Motor neuron (in vitro differentiated cells): ENCODE results near the gene FBXO39. TPM values are rescaled to one million over a fixed set of nuclear protein-coding genes. Genes with fewer than 3 reads are reported as not detected.
"Not testable (repeated sequence)": the region's sequence is repeated elsewhere in the genome, so short reads cannot be mapped to it uniquely, and the experiment has no call there.

Experiments
- ATAC-seq, 8 experiments: fragments of 200-7000 bp; cut with Tn5 transposase; replicated peaks in 6 of 8; 2 replicates each; pipeline ENCODE4 v1.8.0; 2021; ENCODE audit warnings: mild to moderate bottlenecking in 8 of 8, moderate library complexity in 8 of 8
- H3K27ac ChIP-seq, 2 donors: fragments of 250-450 bp; sonication (Bioruptor Pico); 2 replicates each; pipeline ENCODE4 v1.9.0; 2021; ENCODE audit warnings: antibody characterized with exemption in 2 of 2, mild to moderate bottlenecking in 2 of 2, moderate library complexity in 1 of 2
- H3K4me1 ChIP-seq, 2 donors: fragments of 250-450 bp; sonication (Bioruptor Pico); replicated peaks in 1 of 2; 2 replicates each; pipeline ENCODE4 v1.6.1; 2021; ENCODE audit warnings: antibody characterized with exemption in 2 of 2, mild to moderate bottlenecking in 2 of 2, moderate library complexity in 1 of 2
- H3K4me3 ChIP-seq, 5 donors: fragments of 250-450 bp; sonication (Bioruptor Pico); 2 replicates each; pipeline ENCODE4 v1.9.0; 2021; ENCODE audit warnings: antibody characterized with exemption in 5 of 5, mild to moderate bottlenecking in 5 of 5, moderate library complexity in 4 of 5
- WGBS, 10 experiments: fragments of 450-650 bp; shearing (Covaris generic); methylation state at CpG; one replicate each; pipeline ENCODE4 v1.0.0; 2022; 5-methylcytosine and 5-hydroxymethylcytosine counted together
- in situ Hi-C, 9 experiments: fragments of 400-800 bp; cut with MboI; loops; one replicate each; pipeline ENCODE4 v1.15.0; 2021; ENCODE audit warnings: low sequenced_read_pairs in 9 of 9, low pct_unique_long_range_greater_than_20kb in 2 of 9; ENCODE audit not compliant: unreplicated experiment in 9 of 9
- total RNA-seq, 8 experiments: library from RNA; unstranded; fragments of 300-600 nt; gene quantifications; 2 replicates each; pipeline versions ENCODE4 v1.2.3 to v1.2.4, GENCODE V29; 2022

Gene FBXO39
- total RNA-seq, 8 experiments from 2014 or later: 0.20 to 0.76 (median 0.42) TPM; not detected in 5

GRCh38 chr17:6796017-6796886 is 20.2 kb downstream of the FBXO39 start:
- no peak for ATAC-seq
- WGBS, 10 experiments: 0 to 100% (median 56%) methylated on average over 3 to 9 of the region's 10 CpGs; no CpG with 5 or more reads in 1 of the 10 experiments
- Histone ChIP-seq H3K4me3 (no peak overlapping the region), H3K4me1 (no peaks in the 10 kb centered on the region), H3K27ac (no peak overlapping the region)
- in situ Hi-C loops: no loop called here

- Histone ChIP-seq H3K27ac (no peak overlapping the region), H3K4me1 (no peaks in the 10 kb centered on the region), H3K4me3 (no peak overlapping the region)
- ATAC-seq: peak in 1 of 8 experiments; percentile 32
- 0 to 92% (median 73%) methylated on average over 1 to 2 of the region's 2 CpGs; no CpG with 5 or more reads in 2 of the 10 experiments for WGBS, 10 experiments
- in situ Hi-C loops: no loop called here
Measured at GRCh38 chr17:6796887-6797490, 21.0 kb downstream of the FBXO39 start.

GRCh38 chr17:6797718-6798351 is 21.8 kb downstream of the FBXO39 start:
- in situ Hi-C loops: no loop called here
- no peak overlapping the region for H3K4me3 ChIP-seq
- no peak overlapping the region for H3K27ac ChIP-seq
- ATAC-seq: no peak
- no peaks in the 10 kb centered on the region for H3K4me1 ChIP-seq
- WGBS, 10 experiments: 0 to 89% (median 69%) methylated on average over 1 to 8 of the region's 8 CpGs; no CpG with 5 or more reads in 1 of the 10 experiments

- no peak overlapping the region for H3K4me3 ChIP-seq
- ATAC-seq: no peak
- WGBS, 10 experiments: 44 to 100% (median 58%) methylated on average over 1 to 3 of the region's 6 CpGs; no CpG with 5 or more reads in 5 of the 10 experiments
- H3K27ac ChIP-seq: no peak overlapping the region
- in situ Hi-C loops: no loop called here
- H3K4me1 ChIP-seq: no peaks in the 10 kb centered on the region
Measured at GRCh38 chr17:6799738-6800137, 23.7 kb downstream of the FBXO39 start.

GRCh38 chr17:6800422-6801027 is 24.5 kb downstream of the FBXO39 start:
- no peaks in the 10 kb centered on the region for H3K4me1 ChIP-seq
- WGBS, 10 experiments: 0 to 100% (median 75%) methylated on average over 1 to 8 of the region's 13 CpGs
- H3K4me3 ChIP-seq: no peak overlapping the region
- no peak for ATAC-seq
- no peak overlapping the region for H3K27ac ChIP-seq
- in situ Hi-C loops: no loop called here

GRCh38 chr17:6811510-6811909 is 35.5 kb downstream of the FBXO39 start:
- 20 to 83% (median 60%) methylated on average over 1 to 8 of the region's 9 CpGs; no CpG with 5 or more reads in 1 of the 10 experiments for WGBS, 10 experiments
- in situ Hi-C loops: no loop called here

GRCh38 chr17:6812295-6812694 is 36.3 kb downstream of the FBXO39 start:
- no peaks in the 10 kb centered on the region for H3K4me1 ChIP-seq
- no peak overlapping the region for H3K27ac ChIP-seq
- in situ Hi-C loops: no loop called here
- WGBS, 10 experiments: 0 to 100% (median 44%) methylated on average over 1 to 5 of the region's 9 CpGs; no CpG with 5 or more reads in 1 of the 10 experiments
- ATAC-seq: no peak
- no peak overlapping the region for H3K4me3 ChIP-seq

More at GRCh38 chr17:6811510-6811909, 35.5 kb downstream of the FBXO39 start:
- Histone ChIP-seq H3K4me1 (no peaks in the 10 kb centered on the region), H3K27ac (no peak overlapping the region), H3K4me3 (no peak overlapping the region)
- ATAC-seq: no peak

- ATAC-seq: no peak
- H3K4me3 ChIP-seq: no peak overlapping the region
- 51 to 90% (median 75%) methylated on average over 2 to 9 of the region's 10 CpGs; no CpG with 5 or more reads in 3 of the 10 experiments for WGBS, 10 experiments
- H3K27ac ChIP-seq: no peak overlapping the region
- H3K4me1 ChIP-seq: no peaks in the 10 kb centered on the region
- in situ Hi-C loops: no loop called here
Measured at GRCh38 chr17:6815775-6816174, 39.8 kb downstream of the FBXO39 start.

GRCh38 chr17:6816368-6816767 is 40.4 kb downstream of the FBXO39 start:
- H3K27ac ChIP-seq, in situ Hi-C loops, H3K4me1 ChIP-seq, H3K4me3 ChIP-seq, ATAC-seq: not testable (repeated sequence)
- 0 to 83% (median 60%) methylated on average over 1 of the region's 3 CpGs; no CpG with 5 or more reads in 7 of the 10 experiments for WGBS, 10 experiments

GRCh38 chr17:6818938-6819337 is 42.9 kb downstream of the FBXO39 start:
- no peak overlapping the region for H3K27ac ChIP-seq
- in situ Hi-C loops: no loop called here
- ATAC-seq: no peak
- H3K4me3 ChIP-seq: no peak overlapping the region
- WGBS, 10 experiments: 25 to 100% (median 80%) methylated on average over 1 to 2 of the region's 3 CpGs; no CpG with 5 or more reads in 3 of the 10 experiments
- peaks cover 0 to 8% of the 10 kb centered on the region in 2 donors for H3K4me1 ChIP-seq

GRCh38 chr17:6823011-6823442 is 47.0 kb downstream of the FBXO39 start:
- Histone ChIP-seq H3K4me1 (peaks cover 0 to 8% of the 10 kb centered on the region in 2 donors), H3K27ac (peak overlapping the region in 1 of 2 donors; percentile 64), H3K4me3 (no peak overlapping the region)
- peak in 5 of 8 experiments; percentile 27 to 80 (median 57) for ATAC-seq
- in situ Hi-C loops: no loop called here

GRCh38 chr17:6830383-6830986 is 54.5 kb downstream of the FBXO39 start:
- in situ Hi-C loops: loop anchor here in 1 of 9 experiments (25.0 kb wide), 1 partner anchor 168 kb away; the partner anchor contains the start of genes C17orf100 and MED31
- ATAC-seq: peak in 3 of 8 experiments; percentile 7 to 21 (median 18)
- 0 to 73% (median 31%) methylated on average over 4 to 7 of the region's 7 CpGs for WGBS, 10 experiments
- Histone ChIP-seq H3K4me3 (no peak overlapping the region), H3K27ac (no peak overlapping the region), H3K4me1 (peaks cover 0 to 9% of the 10 kb centered on the region in 2 donors)
